Measurements from ENCODE around the gene GLRX. TPM values are rescaled to one million over a fixed set of nuclear protein-coding genes. Genes with fewer than 3 reads are reported as not detected.

The GLRX gene
- total RNA-seq, 2 donors from 2014 or later = 18.9 to 26.3 TPM

- peaks cover 25% of the 10 kb centered on the region for H3K36me3 ChIP-seq (ENCODE audit: control insufficient read depth, insufficient read depth, low read length)
- peaks cover 34% of the 10 kb centered on the region for H3K4me1 Mint-ChIP-seq
- H3K27ac Mint-ChIP-seq = no peak overlapping the region
- peaks cover 13% of the 10 kb centered on the region for H3K4me1 ChIP-seq (ENCODE audit: control insufficient read depth, insufficient read depth, low read length)
- peaks cover 3% of the 10 kb centered on the region for H3K27me3 Mint-ChIP-seq (ENCODE audit: insufficient read depth)
- H3K27me3 ChIP-seq (ENCODE audit: control insufficient read depth, insufficient read depth, low read length, poor library complexity, severe bottlenecking) = no peaks in the 10 kb centered on the region
- peak overlapping the region; percentile 36 for H3K27ac ChIP-seq (ENCODE audit: low read depth, low read length)
- no peak overlapping the region for H3K4me3 ChIP-seq (ENCODE audit: low read length)
- peaks cover under 1% of the 10 kb centered on the region for H3K9me3 ChIP-seq (ENCODE audit: control insufficient read depth, low read length)
- H3K36me3 Mint-ChIP-seq (ENCODE audit: low read depth) = peaks cover 15% of the 10 kb centered on the region
- WGBS, 2 experiments (ENCODE audit: insufficient coverage in 1 of 2, insufficient read length in 1 of 2) = 47% methylated on average over 5 of the region's 5 CpGs; no CpG with 5 or more reads in 1 of the 2 experiments
- TF ChIP-seq CTCF (conservative IDR thresholded peaks at IDR 0.05) = no peak
- DNase-seq = peak; percentile 42
- H3K9ac ChIP-seq (ENCODE audit: extremely low read depth, low read length, poor library complexity, severe bottlenecking) = no peak overlapping the region
- no peaks in the 10 kb centered on the region for H3K9me3 Mint-ChIP-seq
- H3K4me3 Mint-ChIP-seq = no peak overlapping the region
Observed at GRCh38 chr5:95810305-95811125, 12.0 kb downstream of the GLRX start.

- TF ChIP-seq CTCF (conservative IDR thresholded peaks at IDR 0.05) = no peak
- H3K4me3 Mint-ChIP-seq = no peak overlapping the region
- peaks cover 3% of the 10 kb centered on the region for H3K27me3 Mint-ChIP-seq (ENCODE audit: insufficient read depth)
- Histone ChIP-seq H3K9me3 (ENCODE audit: control insufficient read depth, low read length) (peaks cover 11% of the 10 kb centered on the region), H3K27ac (ENCODE audit: low read depth, low read length) (no peak overlapping the region), H3K36me3 (ENCODE audit: control insufficient read depth, insufficient read depth, low read length) (peaks cover 15% of the 10 kb centered on the region), H3K27me3 (ENCODE audit: control insufficient read depth, insufficient read depth, low read length, poor library complexity, severe bottlenecking) (no peaks in the 10 kb centered on the region), H3K9ac (ENCODE audit: extremely low read depth, low read length, poor library complexity, severe bottlenecking) (no peak overlapping the region), H3K4me1 (ENCODE audit: control insufficient read depth, insufficient read depth, low read length) (peaks cover 13% of the 10 kb centered on the region), H3K4me3 (ENCODE audit: low read length) (no peak overlapping the region)
- 77 to 80% methylated on average over 2 of the region's 2 CpGs for WGBS, 2 experiments (ENCODE audit: insufficient coverage in 1 of 2, insufficient read length in 1 of 2)
- peak; percentile 47 for DNase-seq
- peaks cover 34% of the 10 kb centered on the region for H3K4me1 Mint-ChIP-seq
- peaks cover 4% of the 10 kb centered on the region for H3K9me3 Mint-ChIP-seq
- no peak overlapping the region for H3K27ac Mint-ChIP-seq
- peaks cover 20% of the 10 kb centered on the region for H3K36me3 Mint-ChIP-seq (ENCODE audit: low read depth)
Observed at GRCh38 chr5:95809414-95809960, 13.0 kb downstream of the GLRX start.

- H3K27me3 ChIP-seq (ENCODE audit: control insufficient read depth, insufficient read depth, low read length, poor library complexity, severe bottlenecking) = no peaks in the 10 kb centered on the region
- peaks cover 3% of the 10 kb centered on the region for H3K27me3 Mint-ChIP-seq (ENCODE audit: insufficient read depth)
- H3K27ac Mint-ChIP-seq = no peak overlapping the region
- no peak overlapping the region for H3K9ac ChIP-seq (ENCODE audit: extremely low read depth, low read length, poor library complexity, severe bottlenecking)
- peaks cover 7% of the 10 kb centered on the region for H3K9me3 Mint-ChIP-seq
- H3K4me1 ChIP-seq (ENCODE audit: control insufficient read depth, insufficient read depth, low read length) = peaks cover 13% of the 10 kb centered on the region
- peaks cover 9% of the 10 kb centered on the region for H3K36me3 ChIP-seq (ENCODE audit: control insufficient read depth, insufficient read depth, low read length)
- peaks cover 12% of the 10 kb centered on the region for H3K9me3 ChIP-seq (ENCODE audit: control insufficient read depth, low read length)
- H3K4me1 Mint-ChIP-seq = peaks cover 36% of the 10 kb centered on the region
- no peak overlapping the region for H3K27ac ChIP-seq (ENCODE audit: low read depth, low read length)
- no peak for TF ChIP-seq CTCF (conservative IDR thresholded peaks at IDR 0.05)
- whole genome bisulfite sequencing, 2 experiments (ENCODE audit: insufficient coverage in 1 of 2, insufficient read length in 1 of 2) = 77 to 100% methylated on average over 1 to 10 of the region's 10 CpGs
- DNase-seq = peak; percentile 40
- no peak overlapping the region for H3K4me3 ChIP-seq (ENCODE audit: low read length)
- no peak overlapping the region for H3K4me3 Mint-ChIP-seq
- peaks cover 22% of the 10 kb centered on the region for H3K36me3 Mint-ChIP-seq (ENCODE audit: low read depth)
Observed at GRCh38 chr5:95808686-95809413, 13.7 kb downstream of the GLRX start.
